ENCODE data around the gene PRPH.
"Not testable (repeated sequence)": the region's sequence is repeated elsewhere in the genome, so short reads cannot be mapped to it uniquely, and the experiment has no call there.

PRPH gene

DNA sequence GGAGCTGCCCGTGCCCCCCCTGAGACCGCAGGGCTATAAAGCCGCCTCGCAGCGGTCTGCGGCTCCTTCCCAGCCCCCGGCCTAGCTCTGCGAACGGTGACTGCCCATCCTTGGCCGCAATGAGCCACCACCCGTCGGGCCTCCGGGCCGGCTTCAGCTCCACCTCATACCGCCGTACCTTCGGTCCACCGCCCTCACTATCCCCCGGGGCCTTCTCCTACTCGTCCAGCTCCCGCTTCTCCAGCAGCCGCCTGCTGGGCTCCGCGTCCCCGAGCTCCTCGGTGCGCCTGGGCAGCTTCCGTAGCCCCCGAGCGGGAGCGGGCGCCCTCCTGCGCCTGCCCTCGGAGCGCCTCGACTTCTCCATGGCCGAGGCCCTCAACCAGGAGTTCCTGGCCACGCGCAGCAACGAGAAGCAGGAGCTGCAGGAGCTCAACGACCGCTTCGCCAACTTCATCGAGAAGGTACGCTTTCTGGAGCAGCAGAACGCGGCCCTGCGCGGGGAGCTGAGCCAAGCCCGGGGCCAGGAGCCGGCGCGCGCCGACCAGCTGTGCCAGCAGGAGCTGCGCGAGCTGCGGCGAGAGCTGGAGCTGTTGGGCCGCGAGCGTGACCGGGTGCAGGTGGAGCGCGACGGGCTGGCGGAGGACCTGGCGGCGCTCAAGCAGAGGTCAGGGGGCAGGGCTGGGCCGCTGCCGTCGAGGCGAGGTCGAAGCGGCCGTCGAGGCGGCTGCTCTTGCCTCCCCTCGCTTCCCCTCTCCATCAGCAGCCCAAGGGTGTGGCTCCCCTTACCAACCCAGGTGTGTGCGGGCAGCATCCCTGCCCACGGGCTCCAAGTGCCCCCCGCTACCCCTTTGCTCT lies at the start of gene PRPH:
Gene PRPH (plus strand): TSS at position 66 of the 855 bp plus-strand sequence. CDS start 54 bp downstream, at position 120.
- TF ChIP-seq, protein P1, sequence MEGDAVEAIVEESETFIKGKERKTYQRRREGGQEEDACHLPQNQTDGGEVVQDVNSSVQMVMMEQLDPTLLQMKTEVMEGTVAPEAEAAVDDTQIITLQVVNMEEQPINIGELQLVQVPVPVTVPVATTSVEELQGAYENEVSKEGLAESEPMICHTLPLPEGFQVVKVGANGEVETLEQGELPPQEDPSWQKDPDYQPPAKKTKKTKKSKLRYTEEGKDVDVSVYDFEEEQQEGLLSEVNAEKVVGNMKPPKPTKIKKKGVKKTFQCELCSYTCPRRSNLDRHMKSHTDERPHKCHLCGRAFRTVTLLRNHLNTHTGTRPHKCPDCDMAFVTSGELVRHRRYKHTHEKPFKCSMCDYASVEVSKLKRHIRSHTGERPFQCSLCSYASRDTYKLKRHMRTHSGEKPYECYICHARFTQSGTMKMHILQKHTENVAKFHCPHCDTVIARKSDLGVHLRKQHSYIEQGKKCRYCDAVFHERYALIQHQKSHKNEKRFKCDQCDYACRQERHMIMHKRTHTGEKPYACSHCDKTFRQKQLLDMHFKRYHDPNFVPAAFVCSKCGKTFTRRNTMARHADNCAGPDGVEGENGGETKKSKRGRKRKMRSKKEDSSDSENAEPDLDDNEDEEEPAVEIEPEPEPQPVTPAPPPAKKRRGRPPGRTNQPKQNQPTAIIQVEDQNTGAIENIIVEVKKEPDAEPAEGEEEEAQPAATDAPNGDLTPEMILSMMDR (IDR thresholded peaks at IDR 0.05; ENCODE audit: insufficient read depth, missing control alignments), result no peak
- FAIRE-seq, result no peak
- no peak for DNase-seq (ENCODE audit: insufficient read length, low spot score)

DNA sequence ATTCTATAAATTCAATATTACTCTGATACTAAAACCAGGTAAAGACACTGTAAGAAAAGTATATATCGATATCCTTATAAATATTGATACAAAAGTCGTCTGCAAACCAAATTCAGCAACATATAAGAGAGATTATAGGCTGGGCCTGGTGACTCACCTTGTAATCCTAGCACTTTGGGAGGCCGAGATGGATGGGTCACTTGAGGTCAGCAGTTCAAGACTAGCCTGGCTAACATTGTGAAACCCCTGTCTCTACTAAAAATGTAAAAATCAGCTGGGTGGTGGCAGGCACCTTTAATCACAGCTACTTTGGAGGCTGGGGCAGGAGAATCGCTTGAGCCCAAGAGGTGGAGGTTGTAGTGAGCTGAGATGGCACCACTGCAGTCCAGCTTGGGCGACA lies 43.6 kb upstream of the PRPH start:
- FAIRE-seq, result no peak
- no peak for DNase-seq (ENCODE audit: insufficient read length, low spot score)
- TF ChIP-seq, protein P1 (IDR thresholded peaks at IDR 0.05; ENCODE audit: insufficient read depth, missing control alignments), result no peak

DNA sequence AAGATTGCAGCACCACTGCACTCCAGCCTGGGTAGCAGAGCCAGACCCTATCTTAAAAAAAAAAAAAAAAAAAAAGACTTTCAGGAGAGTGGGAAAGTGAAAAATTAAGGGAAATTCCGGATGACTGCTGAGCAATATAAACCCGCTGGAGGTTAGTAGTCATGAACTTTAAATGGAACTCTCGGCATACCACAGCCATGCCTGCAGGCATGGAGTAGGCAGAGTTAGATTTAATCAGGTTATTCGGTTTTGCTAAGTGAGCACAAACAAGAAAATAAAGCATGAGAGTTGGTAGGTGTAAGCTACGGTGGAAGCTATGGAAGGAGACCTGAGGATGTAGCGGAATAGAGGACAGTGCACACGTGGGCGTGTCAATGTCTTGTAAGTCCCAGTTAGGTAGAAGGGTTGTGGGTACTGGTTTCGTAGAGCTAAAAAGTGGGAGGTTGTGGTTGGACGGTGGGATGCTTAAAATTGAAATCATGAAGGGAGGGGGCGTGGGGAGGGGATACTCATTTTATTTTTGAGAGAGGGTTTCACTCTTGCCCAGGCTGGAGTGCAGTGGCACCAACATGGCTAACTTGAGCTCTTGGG lies 41.8 kb upstream of the PRPH start:
- TF ChIP-seq, protein P1 (IDR thresholded peaks at IDR 0.05; ENCODE audit: insufficient read depth, missing control alignments), result no peak
- FAIRE-seq, result no peak
- DNase-seq (ENCODE audit: insufficient read length, low spot score), result no peak

DNA sequence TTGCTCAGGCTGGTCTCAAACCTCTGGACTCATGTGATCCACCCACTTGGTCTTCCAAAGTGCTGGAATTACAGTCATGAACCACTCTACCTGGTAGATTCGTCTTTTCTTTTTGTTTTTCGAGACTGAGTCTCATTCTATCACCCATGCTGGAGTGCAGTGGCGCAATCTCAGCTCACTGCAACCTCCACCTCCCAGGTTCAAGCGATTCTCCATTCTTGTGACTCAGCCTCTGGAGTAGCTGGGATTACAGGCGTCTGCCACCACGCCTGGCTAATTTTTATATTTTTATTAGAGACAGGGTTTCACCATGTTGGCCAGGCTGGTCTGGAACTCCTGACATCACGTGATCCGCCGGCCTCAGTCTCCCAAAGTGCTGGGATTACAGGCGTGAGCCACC lies 39.5 kb upstream of the PRPH start:
- FAIRE-seq; DNase-seq (ENCODE audit: insufficient read length, low spot score): not testable (repeated sequence)

DNA sequence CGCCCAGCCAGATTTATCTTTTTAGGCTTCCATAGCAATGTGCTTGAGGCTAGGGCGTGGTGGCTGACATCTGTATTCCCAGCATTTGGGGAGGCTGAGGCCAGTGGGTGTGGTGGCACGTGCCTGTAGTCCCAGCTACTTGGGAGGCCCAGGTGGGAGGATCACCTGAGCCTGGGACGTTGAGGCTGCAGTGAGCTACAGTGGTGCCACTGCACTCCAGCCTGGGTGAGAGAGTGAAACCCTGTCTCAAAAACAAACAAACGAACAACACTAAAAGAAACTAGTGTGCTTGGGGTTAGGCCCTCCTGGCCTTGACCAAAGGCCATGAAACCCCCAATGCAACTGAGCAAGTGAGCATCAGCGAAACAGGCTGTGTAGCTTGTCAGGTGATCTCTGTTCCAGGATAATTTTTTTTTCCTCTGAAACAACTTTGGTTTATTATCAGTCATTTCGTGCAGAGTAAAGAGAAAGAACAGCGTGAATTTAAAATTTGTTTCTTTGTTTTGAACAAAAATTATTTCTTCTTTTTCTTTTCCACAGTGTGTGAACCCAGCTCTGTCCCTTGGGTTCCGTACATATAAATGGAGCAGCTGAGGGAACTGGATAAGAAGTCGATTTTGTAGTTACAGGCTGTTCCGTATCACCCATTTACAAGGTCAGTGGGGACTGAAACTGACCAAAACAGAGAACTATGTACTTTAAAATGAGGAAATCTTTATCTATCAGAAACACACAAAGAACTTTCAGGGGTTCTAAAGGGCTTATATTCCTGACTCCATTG lies 38.9 kb upstream of the PRPH start:
- no peak for DNase-seq (ENCODE audit: insufficient read length, low spot score)
- no peak for FAIRE-seq

DNA sequence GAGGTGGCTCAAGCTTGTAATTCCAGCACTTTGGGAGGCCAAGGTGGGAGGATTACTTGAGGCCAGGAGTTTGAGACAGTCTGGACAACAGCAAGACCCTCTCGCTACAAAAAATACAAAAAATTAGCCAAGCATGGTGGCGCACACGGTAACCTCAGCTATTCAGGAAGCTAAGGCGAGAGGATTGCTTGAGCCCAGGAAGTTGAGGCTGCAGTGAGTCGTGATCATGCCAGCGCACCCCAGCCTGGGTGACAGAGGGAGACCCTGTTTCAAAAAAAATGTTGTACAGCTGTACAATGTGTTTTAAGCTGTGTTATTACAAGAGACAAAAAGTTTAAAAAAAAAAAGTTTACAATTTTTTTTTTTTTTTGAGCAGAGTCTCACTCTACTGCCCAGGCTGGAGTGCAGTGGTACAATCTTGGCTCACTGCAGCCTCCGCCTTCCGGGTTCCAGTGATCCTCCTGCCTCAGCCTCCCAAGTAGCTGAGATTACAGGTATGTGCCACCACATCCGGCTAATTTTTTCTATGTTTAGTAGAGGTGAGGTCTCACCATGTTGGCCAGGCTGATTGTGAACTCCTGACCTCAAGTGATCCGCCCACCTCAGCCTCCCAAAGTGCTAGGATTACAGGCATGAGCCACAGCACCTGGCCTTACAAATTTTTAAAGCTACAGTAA lies 37.3 kb upstream of the PRPH start:
- not testable (repeated sequence) for FAIRE-seq; DNase-seq (ENCODE audit: insufficient read length, low spot score)

More for the DNA sequence above, 38.9 kb upstream of the PRPH start:
- TF ChIP-seq, protein P1 (IDR thresholded peaks at IDR 0.05; ENCODE audit: insufficient read depth, missing control alignments), result no peak

DNA sequence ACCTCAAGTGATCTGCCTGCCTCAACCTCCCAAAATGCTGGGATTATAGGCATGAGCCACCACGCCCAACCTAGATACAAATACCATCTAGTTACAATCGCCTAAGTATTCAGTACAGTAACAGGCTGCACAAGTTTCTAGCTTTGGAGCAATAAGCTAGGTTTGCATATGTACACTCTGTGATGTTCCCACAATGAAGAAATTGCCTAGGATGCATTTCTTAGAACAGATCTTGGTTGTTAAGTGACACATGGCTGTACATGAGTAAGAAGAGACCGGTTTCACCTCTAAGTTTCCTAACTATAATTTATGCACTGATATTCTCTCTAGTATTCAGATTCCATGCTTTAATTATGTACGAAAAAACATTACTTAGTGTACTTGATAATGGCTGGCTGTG lies 35.5 kb upstream of the PRPH start:
- DNase-seq (ENCODE audit: insufficient read length, low spot score) (no peak), FAIRE-seq (no peak)
- TF ChIP-seq, protein P1 (IDR thresholded peaks at IDR 0.05; ENCODE audit: insufficient read depth, missing control alignments), result no peak

Measured in D721Med (cell line).